Measurements from ENCODE around the gene NPAS2.

DNA sequence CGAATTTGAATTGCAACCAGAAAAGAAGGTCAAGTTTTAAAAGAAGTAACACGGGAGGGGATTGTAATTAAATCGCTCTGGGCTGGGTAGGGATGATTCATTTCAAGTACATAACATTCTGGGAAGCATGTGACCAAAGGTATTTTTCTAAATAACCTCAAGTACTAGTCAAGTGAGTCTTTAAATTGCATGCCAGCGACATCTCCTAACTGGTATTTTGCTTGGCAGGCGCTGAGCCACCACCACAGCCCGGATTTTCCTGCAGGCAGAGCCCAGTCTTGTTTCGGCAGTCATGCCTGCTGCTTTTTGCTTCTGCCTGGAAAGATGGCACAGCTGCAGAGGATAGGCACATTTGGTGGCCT, 33.7 kb upstream of the NPAS2 start:
- TF ChIP-seq CTCF (IDR thresholded peaks at IDR 0.05; ENCODE audit: low read depth, low read length) = no peak
- no peak for TF ChIP-seq EZH2phosphoT487 (IDR thresholded peaks at IDR 0.05; ENCODE audit: low read depth)
